NCI-H345 (cell line): ENCODE results near the gene CLCF1.
A peak's percentile ranks its signal among the peaks of the same experiment; 100 is the strongest.

Experiments used
- DNase-seq: peaks from one replicate; lab custom pipeline; 2025; lab: John Stamatoyannopoulos, UW

The CLCF1 gene

DNA sequence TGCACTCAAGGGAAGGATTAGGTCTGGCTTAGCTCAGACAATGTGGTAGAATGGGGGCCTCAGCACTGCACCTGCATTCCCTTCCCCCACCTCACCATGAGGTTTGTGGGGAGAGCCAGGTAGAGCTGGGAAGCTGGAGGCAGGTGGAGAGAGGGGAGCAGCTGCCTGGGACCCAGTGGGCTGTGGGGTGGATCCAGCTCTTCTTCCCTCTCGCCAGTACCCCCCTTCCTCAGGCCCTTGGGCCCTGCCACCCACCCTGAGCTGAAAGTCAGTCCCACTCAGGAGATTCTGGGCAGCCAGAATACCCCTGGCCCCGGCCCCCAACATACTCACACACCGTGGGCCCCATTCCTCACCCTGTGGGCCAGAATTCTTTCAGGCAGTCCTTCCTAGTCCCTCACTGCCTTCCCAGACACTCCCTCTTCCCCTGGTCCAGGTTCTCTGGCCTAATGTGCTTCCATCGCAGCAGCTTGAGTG is 17.0 kb downstream of the CLCF1 start:
- DNase-seq, result no peak

GRCh38 chr11:67355794-67356386 is 17.5 kb downstream of the CLCF1 start:
- DNase-seq, result no peak

DNA sequence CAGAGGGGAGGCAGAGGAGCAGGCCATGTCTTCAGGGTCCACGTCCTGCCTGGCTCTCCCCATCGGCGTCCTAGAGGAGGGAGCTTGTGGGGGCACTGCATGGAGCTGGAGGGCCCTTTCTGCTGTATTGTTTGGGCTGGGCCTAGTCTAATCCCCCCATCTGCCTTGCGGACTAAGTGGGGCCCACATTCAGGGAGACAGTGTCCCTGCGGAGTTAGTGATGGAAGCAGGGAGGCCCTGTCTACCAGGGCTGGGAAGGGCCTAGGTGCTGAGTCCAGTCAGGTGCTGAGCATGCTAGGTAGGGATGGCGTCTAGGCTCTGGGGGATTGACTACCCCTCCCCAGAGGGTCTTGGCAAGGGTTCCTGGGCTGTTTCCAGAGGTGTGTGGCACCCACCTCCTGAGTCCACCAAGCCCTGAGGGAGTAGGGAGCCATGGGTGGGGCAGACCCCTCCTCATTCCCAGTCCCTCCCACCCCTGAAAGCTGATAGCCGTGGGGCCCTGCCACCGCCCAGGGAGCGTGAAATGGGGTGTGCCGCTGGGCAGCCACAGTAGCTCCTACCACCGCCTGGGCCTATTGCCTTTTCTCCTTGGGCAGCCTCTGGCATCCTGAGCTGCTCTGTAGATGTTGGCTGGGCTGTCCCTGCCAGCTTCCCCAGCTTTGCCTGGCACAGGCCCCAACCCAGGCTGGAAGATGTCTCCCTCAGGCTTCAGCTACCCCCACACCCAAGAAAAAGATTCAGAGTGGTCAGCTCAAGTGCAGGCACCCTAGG is 18.2 kb downstream of the CLCF1 start:
- DNase-seq, result no peak

DNA sequence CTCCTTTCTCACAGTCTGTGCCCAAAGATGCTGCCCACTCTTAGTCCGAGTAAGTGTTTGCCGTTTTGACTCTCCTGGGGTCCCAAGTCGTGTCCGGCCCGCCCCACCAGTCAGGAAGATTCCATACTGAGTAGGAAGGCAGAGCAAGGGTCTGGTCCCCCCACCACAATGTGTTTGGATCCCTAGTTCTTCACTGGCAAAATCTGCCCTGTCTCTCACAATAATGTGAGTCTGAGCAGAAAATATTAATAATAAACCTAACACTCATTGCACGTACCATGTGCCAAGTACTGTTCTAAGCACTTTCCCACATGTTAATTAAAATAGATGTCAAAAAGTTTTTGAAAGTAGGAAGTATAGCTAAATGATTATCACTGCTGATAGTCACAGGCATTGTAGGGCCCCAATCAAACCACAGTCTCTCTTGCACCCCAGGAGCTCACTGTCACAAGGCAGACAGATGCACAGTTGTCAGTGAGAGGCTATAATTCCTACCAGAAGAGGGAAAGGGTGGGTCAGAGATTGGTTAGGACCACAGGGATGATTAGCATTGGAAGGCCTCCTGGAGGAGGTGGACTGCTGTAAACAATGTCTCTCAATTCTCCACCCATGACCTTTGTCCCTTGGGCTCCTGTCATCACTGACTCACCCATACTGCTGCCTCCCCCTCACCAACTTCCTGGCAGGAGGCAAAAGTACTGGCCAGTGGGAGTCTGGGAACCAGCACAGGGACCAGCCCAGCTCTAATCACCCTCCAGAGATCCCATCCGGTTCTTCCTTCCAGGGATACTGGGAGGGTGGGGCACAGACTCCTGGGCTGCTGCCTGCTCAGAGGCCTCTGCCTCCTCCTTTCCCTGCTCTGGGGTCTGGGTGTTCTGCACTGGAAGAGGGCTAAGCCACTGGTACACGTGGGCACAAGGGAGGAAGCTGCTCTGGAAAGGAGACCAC is 19.0 kb downstream of the CLCF1 start:
- no peak for DNase-seq

GRCh38 chr11:67353317-67354074 is 19.9 kb downstream of the CLCF1 start, which contains the start of gene POLD4:
Gene POLD4, minus strand, starts transcription at chr11:67353546. Its CDS starts 147 bp downstream, at chr11:67353399.
- DNase-seq, result peak; percentile 95

GRCh38 chr11:67352546-67353316 is 20.7 kb downstream of the CLCF1 start:
- DNase-seq, result peak; percentile 63

DNA sequence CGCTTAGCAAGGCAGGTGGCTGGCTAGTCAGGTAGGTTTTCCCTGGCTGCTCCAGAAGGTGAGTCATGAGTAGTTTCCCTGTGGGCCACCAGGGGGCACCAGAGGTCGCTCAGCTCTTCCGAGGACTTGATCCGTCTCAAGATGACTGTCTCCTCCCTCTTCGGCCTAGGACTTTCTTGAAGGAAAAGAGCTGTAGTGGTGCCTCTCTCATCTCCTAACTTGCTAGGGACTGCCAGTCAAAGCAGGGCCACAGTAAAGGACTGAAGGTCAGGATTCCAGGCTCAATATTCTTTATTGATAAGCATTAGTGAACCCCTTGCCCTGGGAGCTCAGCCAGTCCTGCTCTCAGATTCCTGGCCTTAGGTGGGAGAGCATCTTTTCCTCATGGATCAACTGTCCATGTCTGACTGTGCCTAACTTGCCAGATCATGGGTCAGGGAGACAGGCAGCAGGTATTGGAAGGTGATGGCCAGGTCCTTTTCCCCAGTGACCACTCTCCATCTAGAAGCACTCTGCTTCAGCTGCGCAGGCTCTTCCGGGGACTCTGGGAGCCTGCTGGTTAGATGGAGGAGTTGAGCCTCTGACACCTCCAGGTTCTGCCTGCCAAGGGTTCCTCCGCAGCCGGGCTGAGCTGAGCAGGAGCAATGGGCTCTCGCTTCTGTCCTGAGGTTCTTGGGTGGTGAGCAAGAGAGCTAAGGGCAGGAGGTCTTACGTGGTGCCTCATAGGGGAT is 22.0 kb downstream of the CLCF1 start:
- peak; percentile 59 for DNase-seq

- no peak for DNase-seq
Observed at GRCh38 chr11:67349928-67350465, 23.4 kb downstream of the CLCF1 start.

GRCh38 chr11:67349457-67349856 is 23.9 kb downstream of the CLCF1 start:
- no peak for DNase-seq

- DNase-seq, result no peak
Observed at GRCh38 chr11:67349036-67349435, 24.4 kb downstream of the CLCF1 start.

GRCh38 chr11:67347964-67348749 is 25.2 kb downstream of the CLCF1 start:
- DNase-seq, result no peak

DNA sequence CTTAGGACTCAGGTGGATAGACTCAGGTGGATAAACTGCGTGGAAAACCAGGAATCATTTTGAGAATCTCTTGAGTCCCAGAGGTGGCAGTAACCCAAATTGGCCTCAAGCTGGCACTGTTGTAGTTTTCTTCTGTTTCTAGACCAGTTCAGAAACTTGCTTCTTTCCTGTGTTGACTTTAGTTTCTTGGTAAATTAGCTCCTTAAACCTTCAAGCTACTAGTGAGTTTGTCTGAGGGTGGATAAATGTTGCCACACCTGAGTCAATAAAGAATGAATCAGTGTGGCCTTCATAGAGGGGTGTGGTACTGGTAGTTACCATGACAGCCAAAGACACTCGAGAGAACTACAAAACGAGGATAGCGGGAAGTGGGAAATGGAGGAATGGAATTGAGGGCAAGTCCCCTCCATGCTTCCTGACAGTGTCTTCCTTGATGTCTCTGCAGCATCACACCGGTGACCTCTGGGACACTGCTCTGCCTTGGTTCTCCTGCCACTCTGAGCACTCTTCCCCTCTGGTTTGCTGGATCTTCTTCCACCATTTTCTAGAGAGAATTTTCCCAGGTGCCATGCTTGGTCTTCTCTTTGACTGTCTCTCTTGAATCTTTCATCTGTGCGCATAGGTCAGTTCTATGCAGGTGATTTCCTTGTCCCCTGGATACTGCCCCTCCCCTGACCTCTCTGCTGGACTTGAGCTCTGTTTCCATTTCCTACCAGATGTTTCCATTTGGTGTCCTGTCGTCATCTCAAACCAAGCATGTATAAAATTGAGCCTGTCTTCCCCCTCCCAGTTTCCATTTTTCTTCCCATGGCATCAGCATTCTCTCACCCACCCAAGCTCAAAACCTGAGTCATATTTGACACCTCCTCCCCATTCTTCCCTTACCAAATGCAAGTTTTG is 27.2 kb downstream of the CLCF1 start:
- DNase-seq, result no peak

GRCh38 chr11:67345247-67345919 is 28.0 kb downstream of the CLCF1 start:
- no peak for DNase-seq

- no peak for DNase-seq
Observed at GRCh38 chr11:67344264-67344663, 29.1 kb downstream of the CLCF1 start.

- no peak for DNase-seq
Observed at GRCh38 chr11:67337257-67337656, 36.1 kb downstream of the CLCF1 start.

- no peak for DNase-seq
Observed at GRCh38 chr11:67332081-67332691, 41.2 kb downstream of the CLCF1 start.

DNA sequence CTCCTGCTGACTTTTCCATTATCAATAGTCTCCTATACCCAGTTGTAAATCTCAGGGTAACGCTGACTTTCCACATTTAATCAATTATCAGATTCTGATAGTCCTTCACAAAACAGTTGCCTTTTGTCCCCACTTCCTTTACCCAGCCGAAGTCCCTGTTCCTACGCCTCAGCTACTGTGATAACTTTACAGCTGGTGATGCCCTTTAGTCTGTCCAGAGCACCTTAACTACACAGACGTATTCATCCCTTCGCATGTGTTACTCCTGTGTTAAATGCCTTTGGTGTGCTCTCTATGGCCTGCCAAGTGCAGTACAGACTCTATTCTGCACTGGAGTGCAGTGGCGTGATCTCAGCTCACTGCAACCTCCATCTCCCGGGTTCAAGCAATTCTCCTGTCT is 49.9 kb downstream of the CLCF1 start:
- no peak for DNase-seq
